ENCODE results near the gene SPTBN1.

Gene SPTBN1

GRCh38 chr2:54561010-54561409, 104.9 kb downstream of the SPTBN1 start:
- H3K4me3 ChIP-seq (ENCODE audit: low read depth, low read length): peak overlapping the region; percentile 63
- DNase-seq (ENCODE audit: low read depth, low spot score): no peak
- no peak for TF ChIP-seq CTCF (IDR thresholded peaks at IDR 0.05; ENCODE audit: low read depth, low read length)
- in situ Hi-C loops (cut with HindIII; ENCODE audit: low sequenced_read_pairs): no loop called here

GRCh38 chr2:54564439-54564838, 108.3 kb downstream of the SPTBN1 start:
- TF ChIP-seq CTCF (IDR thresholded peaks at IDR 0.05; ENCODE audit: low read depth, low read length): no peak
- no peak for DNase-seq (ENCODE audit: low read depth, low spot score)
- in situ Hi-C loops (cut with HindIII; ENCODE audit: low sequenced_read_pairs): no loop called here
- no peak overlapping the region for H3K4me3 ChIP-seq (ENCODE audit: low read depth, low read length)

DNA sequence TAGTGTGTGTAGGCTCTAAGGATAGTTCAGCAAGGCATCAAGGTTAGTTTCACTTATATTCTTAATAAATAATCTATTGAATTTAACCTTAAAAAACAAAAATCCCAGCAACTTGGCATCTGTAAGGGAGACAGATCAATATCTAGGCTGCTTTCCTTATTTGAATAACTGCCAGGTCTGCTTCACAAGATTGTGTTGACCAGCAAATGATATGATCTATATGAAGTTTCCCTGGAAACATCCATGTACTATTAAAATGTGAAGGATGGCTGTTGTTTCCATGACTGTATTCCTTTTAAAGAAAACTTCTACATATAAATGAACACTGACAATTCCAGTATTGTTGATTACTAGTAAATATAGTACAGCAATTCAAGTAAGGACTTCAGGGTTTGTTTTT, 109.4 kb downstream of the SPTBN1 start:
- TF ChIP-seq CTCF (IDR thresholded peaks at IDR 0.05; ENCODE audit: low read depth, low read length): no peak
- in situ Hi-C loops (cut with HindIII; ENCODE audit: low sequenced_read_pairs): no loop called here
- H3K4me3 ChIP-seq (ENCODE audit: low read depth, low read length): no peak overlapping the region
- no peak for DNase-seq (ENCODE audit: low read depth, low spot score)

- in situ Hi-C loops (cut with HindIII; ENCODE audit: low sequenced_read_pairs): no loop called here
- no peak overlapping the region for H3K4me3 ChIP-seq (ENCODE audit: low read depth, low read length)
- no peak for DNase-seq (ENCODE audit: low read depth, low spot score)
- no peak for TF ChIP-seq CTCF (IDR thresholded peaks at IDR 0.05; ENCODE audit: low read depth, low read length)
Observed at GRCh38 chr2:54566896-54567295, 110.8 kb downstream of the SPTBN1 start.

DNA sequence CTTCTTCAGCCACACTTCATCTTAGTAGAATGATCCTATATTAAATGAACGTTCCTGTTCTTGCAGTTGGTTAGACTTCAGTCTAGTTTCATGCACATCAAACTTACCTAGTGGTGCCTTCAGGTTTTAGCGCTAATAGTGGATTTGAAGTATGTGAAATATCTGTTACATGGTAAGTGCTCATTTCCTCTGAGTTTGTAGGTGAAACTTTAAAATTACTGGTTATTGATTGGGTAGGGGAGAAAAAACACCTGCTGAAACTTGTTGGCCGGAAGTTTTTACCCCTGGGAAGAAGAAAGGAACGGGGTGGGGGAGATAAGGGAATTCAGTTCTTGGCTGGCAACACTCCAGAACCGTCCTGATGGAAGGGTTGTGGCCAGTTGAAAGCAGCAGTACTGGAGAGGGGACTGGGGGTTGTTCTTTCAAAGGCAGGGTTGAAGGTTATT, 112.8 kb downstream of the SPTBN1 start:
- H3K4me3 ChIP-seq (ENCODE audit: low read depth, low read length): no peak overlapping the region
- no peak for DNase-seq (ENCODE audit: low read depth, low spot score)
- TF ChIP-seq CTCF (IDR thresholded peaks at IDR 0.05; ENCODE audit: low read depth, low read length): no peak
- in situ Hi-C loops (cut with HindIII; ENCODE audit: low sequenced_read_pairs): no loop called here

DNA sequence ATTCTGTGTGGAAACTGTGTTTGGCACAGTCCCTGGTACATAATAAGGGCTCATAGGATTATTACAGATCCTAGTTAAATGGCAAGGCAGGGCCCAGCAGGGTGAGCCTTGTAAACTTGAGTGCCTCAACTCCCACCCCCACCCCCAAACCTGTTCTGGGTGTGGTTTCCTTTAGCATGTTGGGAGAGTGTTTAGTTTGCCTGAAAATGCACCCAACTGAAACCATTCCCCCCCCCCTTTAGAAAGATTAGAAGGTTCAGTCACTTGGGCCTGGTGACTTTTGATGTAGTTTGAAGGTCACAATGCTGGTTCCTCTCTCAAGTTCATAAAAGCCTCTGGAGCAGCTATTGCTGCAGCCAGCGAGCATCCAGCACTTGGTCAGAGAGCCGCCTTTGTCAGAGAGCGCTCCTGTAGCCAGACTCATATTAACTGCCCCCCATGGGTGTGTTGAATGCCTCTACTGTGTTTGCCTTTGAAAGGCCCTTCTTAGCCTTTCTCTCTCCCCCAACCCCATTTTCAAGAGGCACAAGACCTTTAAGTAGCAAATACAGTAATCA, 113.7 kb downstream of the SPTBN1 start:
- no peak overlapping the region for H3K4me3 ChIP-seq (ENCODE audit: low read depth, low read length)
- in situ Hi-C loops (cut with HindIII; ENCODE audit: low sequenced_read_pairs): no loop called here
- no peak for TF ChIP-seq CTCF (IDR thresholded peaks at IDR 0.05; ENCODE audit: low read depth, low read length)
- DNase-seq (ENCODE audit: low read depth, low spot score): no peak

Data from astrocyte of the spinal cord (primary cell).